ENCODE data around the gene AMER3.

DNA sequence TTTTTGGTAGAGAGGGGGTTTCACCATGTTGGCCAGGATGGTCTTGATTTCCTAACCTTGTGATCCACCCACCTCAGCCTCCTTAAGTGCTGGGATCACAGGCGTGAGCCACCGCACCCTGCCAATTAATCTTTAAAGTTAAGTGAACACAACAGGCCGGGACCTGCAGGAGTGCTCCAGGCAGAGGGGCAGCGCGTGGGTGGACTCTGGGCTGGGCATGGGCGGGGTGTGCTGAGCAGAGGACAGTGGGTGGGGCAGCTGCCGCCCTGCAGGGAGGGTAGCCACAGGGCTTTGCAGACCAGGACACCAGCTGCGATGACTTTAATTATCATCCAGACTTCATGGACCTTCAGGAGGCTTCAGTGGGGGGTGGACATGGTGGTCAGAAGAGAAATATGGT is 35.3 kb upstream of the AMER3 start:
- TF ChIP-seq, protein P1, sequence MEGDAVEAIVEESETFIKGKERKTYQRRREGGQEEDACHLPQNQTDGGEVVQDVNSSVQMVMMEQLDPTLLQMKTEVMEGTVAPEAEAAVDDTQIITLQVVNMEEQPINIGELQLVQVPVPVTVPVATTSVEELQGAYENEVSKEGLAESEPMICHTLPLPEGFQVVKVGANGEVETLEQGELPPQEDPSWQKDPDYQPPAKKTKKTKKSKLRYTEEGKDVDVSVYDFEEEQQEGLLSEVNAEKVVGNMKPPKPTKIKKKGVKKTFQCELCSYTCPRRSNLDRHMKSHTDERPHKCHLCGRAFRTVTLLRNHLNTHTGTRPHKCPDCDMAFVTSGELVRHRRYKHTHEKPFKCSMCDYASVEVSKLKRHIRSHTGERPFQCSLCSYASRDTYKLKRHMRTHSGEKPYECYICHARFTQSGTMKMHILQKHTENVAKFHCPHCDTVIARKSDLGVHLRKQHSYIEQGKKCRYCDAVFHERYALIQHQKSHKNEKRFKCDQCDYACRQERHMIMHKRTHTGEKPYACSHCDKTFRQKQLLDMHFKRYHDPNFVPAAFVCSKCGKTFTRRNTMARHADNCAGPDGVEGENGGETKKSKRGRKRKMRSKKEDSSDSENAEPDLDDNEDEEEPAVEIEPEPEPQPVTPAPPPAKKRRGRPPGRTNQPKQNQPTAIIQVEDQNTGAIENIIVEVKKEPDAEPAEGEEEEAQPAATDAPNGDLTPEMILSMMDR (IDR thresholded peaks at IDR 0.05; ENCODE audit: insufficient read depth, low read length), result no peak
- TF ChIP-seq SPI1 (IDR thresholded peaks at IDR 0.05; ENCODE audit: borderline replicate concordance, low read depth), result no peak

Measured in HL-60 (cell line).